ENCODE measurements around the gene PLEKHM1.
"Not testable (repeated sequence)": the region's sequence is repeated elsewhere in the genome, so short reads cannot be mapped to it uniquely, and the experiment has no call there.

Gene PLEKHM1

DNA sequence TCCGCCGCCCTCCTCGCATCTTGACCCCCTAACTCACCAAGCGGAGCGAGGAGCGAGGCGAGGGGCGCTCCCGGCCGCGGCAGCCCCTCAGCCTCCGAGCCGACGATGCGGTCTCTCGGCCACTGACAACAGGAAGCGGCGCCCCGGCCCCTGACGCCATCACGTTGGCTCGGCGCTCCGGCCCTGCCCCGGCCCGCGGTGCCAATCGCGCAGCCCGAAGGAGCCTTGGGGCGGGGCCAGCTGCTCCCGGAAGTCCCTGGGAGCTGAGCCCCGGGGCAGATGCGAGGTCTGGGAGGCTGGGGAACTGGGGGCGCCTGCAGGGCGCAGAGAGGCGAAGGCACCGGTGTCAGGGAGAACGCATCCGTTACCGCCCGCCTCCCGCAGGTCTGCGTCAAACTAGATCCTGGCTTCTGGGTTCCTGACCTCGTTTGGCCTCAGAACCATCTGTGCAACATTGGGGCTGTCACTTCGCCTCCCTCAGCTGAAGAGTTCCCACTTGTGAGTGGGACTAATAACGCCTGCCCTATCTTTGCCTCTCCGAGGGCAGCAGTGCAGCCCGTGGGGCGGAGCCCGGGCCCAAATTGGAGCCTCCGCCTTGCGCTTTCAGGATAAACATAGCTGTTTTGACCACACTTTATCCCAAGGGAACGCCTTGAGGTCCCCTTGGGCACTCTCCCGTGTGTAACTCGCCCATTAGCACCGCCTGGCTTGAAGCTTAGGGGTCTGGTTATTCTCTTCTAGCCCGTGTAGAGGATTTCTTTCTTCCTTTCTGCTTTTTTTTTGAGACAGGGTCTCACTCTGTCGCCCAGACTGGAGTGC is at the start of gene PLEKHM1:
Gene PLEKHM1, minus strand, starts transcription at position 107 of the 819 bp plus-strand sequence. CDS start 8,237 bp downstream, outside the sequence.
- peak within 1 kb of the TSS; percentile 90 for H3K4me3 Mint-ChIP-seq
- peak within 1 kb of the TSS; percentile 90 for H3K27ac Mint-ChIP-seq
- H3K27me3 Mint-ChIP-seq; H3K36me3 Mint-ChIP-seq (ENCODE audit: low read depth); H3K9me3 Mint-ChIP-seq: not testable (repeated sequence)
- H3K4me1 Mint-ChIP-seq (ENCODE audit: low read depth): peaks cover 25% of the 10 kb centered on the region

DNA sequence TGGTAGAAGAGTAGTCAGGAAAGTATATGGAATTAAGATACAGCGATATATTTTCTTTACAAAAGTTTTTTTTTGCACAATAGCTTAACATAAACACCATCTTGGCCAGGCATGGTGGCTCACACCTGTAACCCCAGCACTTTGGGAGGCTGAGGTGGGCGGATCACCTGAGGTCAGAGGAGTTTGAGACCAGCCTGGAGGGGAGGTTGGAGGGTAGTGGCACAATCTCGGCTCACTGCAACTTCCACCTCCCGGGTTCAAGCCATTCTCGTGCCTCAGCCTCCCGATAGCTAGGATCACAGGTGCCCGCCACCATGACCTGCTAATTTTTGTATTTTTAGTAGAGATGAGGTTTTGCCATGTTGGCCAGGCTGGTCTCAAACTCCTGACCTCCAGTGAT is 47.6 kb upstream of the PLEKHM1 start:
- H3K27ac Mint-ChIP-seq; H3K9me3 Mint-ChIP-seq; H3K27me3 Mint-ChIP-seq; H3K4me3 Mint-ChIP-seq; H3K36me3 Mint-ChIP-seq (ENCODE audit: low read depth); H3K4me1 Mint-ChIP-seq (ENCODE audit: low read depth): not testable (repeated sequence)

- not testable (repeated sequence) for H3K9me3 Mint-ChIP-seq; H3K4me1 Mint-ChIP-seq (ENCODE audit: low read depth); H3K36me3 Mint-ChIP-seq (ENCODE audit: low read depth); H3K27me3 Mint-ChIP-seq; H3K27ac Mint-ChIP-seq; H3K4me3 Mint-ChIP-seq
Measured at GRCh38 chr17:45506072-45506471, 15.6 kb upstream of the PLEKHM1 start.

GRCh38 chr17:45505183-45505582 is 14.7 kb upstream of the PLEKHM1 start:
- not testable (repeated sequence) for H3K27ac Mint-ChIP-seq, H3K4me3 Mint-ChIP-seq

DNA sequence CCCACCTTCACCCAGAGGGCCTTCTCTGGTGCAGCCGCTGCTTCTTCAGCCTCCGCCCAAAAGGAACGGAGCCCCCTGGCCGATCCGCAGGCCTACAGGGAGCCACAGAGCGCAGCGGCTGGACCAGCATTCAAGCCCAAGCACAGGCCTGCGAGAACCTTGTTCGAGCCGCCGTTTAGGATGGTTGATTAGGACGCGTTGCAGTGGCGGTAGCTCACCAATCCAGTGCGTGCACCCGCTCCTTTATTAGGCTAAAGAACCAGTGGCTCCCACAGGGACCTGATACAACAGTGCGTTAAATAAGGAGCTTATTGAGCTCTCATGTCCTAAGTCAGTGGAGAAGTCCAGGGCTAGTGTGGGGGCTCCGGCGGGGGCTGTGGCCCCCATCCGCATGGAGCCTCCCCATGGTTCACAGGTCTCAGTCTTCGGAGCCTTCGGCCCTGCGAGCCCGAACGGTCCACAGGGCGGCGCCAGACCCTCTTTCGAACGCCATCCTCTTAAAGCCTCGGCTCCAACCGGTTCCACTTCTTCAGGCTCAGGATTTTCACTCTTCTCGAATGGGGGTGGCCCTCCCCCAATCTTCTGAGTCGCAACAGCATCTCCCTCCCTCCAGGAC is 10.7 kb upstream of the PLEKHM1 start:
- not testable (repeated sequence) for H3K27me3 Mint-ChIP-seq; H3K4me3 Mint-ChIP-seq; H3K4me1 Mint-ChIP-seq (ENCODE audit: low read depth); H3K27ac Mint-ChIP-seq; H3K36me3 Mint-ChIP-seq (ENCODE audit: low read depth); H3K9me3 Mint-ChIP-seq

More at GRCh38 chr17:45505183-45505582, 14.7 kb upstream of the PLEKHM1 start:
- H3K9me3 Mint-ChIP-seq; H3K36me3 Mint-ChIP-seq (ENCODE audit: low read depth); H3K4me1 Mint-ChIP-seq (ENCODE audit: low read depth); H3K27me3 Mint-ChIP-seq: not testable (repeated sequence)

GRCh38 chr17:45500478-45500877 is 10.0 kb upstream of the PLEKHM1 start:
- not testable (repeated sequence) for H3K9me3 Mint-ChIP-seq; H3K27me3 Mint-ChIP-seq; H3K4me3 Mint-ChIP-seq; H3K36me3 Mint-ChIP-seq (ENCODE audit: low read depth); H3K4me1 Mint-ChIP-seq (ENCODE audit: low read depth); H3K27ac Mint-ChIP-seq

- H3K4me3 Mint-ChIP-seq: not testable (repeated sequence)
Measured at GRCh38 chr17:45499208-45499607, 8.7 kb upstream of the PLEKHM1 start.

GRCh38 chr17:45498377-45498776 is 7.9 kb upstream of the PLEKHM1 start:
- H3K27ac Mint-ChIP-seq; H3K36me3 Mint-ChIP-seq (ENCODE audit: low read depth); H3K4me1 Mint-ChIP-seq (ENCODE audit: low read depth); H3K9me3 Mint-ChIP-seq; H3K4me3 Mint-ChIP-seq; H3K27me3 Mint-ChIP-seq: not testable (repeated sequence)

More at GRCh38 chr17:45499208-45499607, 8.7 kb upstream of the PLEKHM1 start:
- H3K9me3 Mint-ChIP-seq; H3K36me3 Mint-ChIP-seq (ENCODE audit: low read depth); H3K27me3 Mint-ChIP-seq; H3K4me1 Mint-ChIP-seq (ENCODE audit: low read depth); H3K27ac Mint-ChIP-seq: not testable (repeated sequence)

GRCh38 chr17:45497449-45497848 is 6.9 kb upstream of the PLEKHM1 start:
- not testable (repeated sequence) for H3K4me3 Mint-ChIP-seq; H3K27me3 Mint-ChIP-seq; H3K9me3 Mint-ChIP-seq; H3K36me3 Mint-ChIP-seq (ENCODE audit: low read depth); H3K27ac Mint-ChIP-seq; H3K4me1 Mint-ChIP-seq (ENCODE audit: low read depth)

DNA sequence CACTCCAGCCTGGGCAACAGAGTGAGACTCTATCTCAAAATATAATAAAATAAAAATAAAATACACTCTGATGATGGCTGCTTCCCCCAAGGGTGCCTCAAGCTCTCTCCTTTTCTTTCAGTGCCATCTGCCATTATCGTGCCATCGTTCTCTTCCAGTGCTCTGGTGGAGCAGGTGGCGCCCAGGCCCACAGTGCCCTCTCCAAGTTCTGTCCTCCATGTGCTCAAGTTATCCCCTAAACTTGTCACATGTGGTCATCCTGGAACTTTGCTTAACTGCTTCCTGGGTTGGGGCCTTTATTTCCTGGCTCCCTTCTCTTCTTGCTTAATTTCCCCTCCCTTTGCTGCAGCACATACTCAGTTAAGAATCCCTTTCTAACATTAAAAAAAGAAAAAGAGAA is 6.0 kb upstream of the PLEKHM1 start:
- H3K4me1 Mint-ChIP-seq (ENCODE audit: low read depth); H3K9me3 Mint-ChIP-seq; H3K4me3 Mint-ChIP-seq; H3K27ac Mint-ChIP-seq; H3K27me3 Mint-ChIP-seq; H3K36me3 Mint-ChIP-seq (ENCODE audit: low read depth): not testable (repeated sequence)

- H3K4me3 Mint-ChIP-seq; H3K36me3 Mint-ChIP-seq (ENCODE audit: low read depth); H3K9me3 Mint-ChIP-seq; H3K4me1 Mint-ChIP-seq (ENCODE audit: low read depth); H3K27me3 Mint-ChIP-seq; H3K27ac Mint-ChIP-seq: not testable (repeated sequence)
Measured at GRCh38 chr17:45494556-45494955, 4.0 kb upstream of the PLEKHM1 start.

DNA sequence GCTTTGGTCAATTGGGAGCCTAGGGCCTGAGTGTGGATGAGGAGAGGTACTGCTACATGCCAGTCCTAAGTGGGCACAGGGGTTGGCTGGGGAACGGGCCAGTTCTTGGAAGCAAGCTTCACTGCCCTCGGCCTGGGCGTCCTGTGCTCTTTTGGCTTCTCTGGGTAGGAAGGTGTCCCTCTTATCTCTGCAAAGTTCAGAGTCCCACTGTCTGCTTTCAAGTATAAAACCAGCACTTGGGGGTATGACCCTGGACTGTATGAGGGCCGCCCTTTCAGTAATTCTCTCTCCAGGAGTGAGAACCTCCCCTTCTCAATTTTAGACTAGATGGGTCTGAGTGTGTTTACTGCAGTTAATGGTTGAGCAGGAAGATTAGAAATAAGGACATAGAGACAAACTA is 1.6 kb upstream of the PLEKHM1 start:
- not testable (repeated sequence) for H3K36me3 Mint-ChIP-seq (ENCODE audit: low read depth); H3K27ac Mint-ChIP-seq; H3K27me3 Mint-ChIP-seq; H3K4me3 Mint-ChIP-seq; H3K9me3 Mint-ChIP-seq
- H3K4me1 Mint-ChIP-seq (ENCODE audit: low read depth): peaks cover 25% of the 10 kb centered on the region

GRCh38 chr17:45490198-45490597 is 323 bp downstream of the PLEKHM1 start:
- H3K9me3 Mint-ChIP-seq; H3K27me3 Mint-ChIP-seq; H3K36me3 Mint-ChIP-seq (ENCODE audit: low read depth): not testable (repeated sequence)
- H3K4me1 Mint-ChIP-seq (ENCODE audit: low read depth): peaks cover 25% of the 10 kb centered on the region
- H3K4me3 Mint-ChIP-seq: peak overlapping the region; percentile 90
- peak overlapping the region; percentile 90 for H3K27ac Mint-ChIP-seq

- H3K9me3 Mint-ChIP-seq; H3K4me3 Mint-ChIP-seq; H3K36me3 Mint-ChIP-seq (ENCODE audit: low read depth); H3K27me3 Mint-ChIP-seq; H3K27ac Mint-ChIP-seq: not testable (repeated sequence)
- peaks cover 34% of the 10 kb centered on the region for H3K4me1 Mint-ChIP-seq (ENCODE audit: low read depth)
Measured at GRCh38 chr17:45487704-45488103, 2.8 kb downstream of the PLEKHM1 start.

GRCh38 chr17:45483591-45484216 is 6.8 kb downstream of the PLEKHM1 start:
- H3K27ac Mint-ChIP-seq; H3K4me3 Mint-ChIP-seq; H3K27me3 Mint-ChIP-seq; H3K9me3 Mint-ChIP-seq; H3K36me3 Mint-ChIP-seq (ENCODE audit: low read depth): not testable (repeated sequence)
- H3K4me1 Mint-ChIP-seq (ENCODE audit: low read depth): peaks cover 20% of the 10 kb centered on the region

- H3K4me3 Mint-ChIP-seq; H3K27ac Mint-ChIP-seq; H3K27me3 Mint-ChIP-seq; H3K9me3 Mint-ChIP-seq; H3K36me3 Mint-ChIP-seq (ENCODE audit: low read depth): not testable (repeated sequence)
- H3K4me1 Mint-ChIP-seq (ENCODE audit: low read depth): peaks cover 16% of the 10 kb centered on the region
Measured at GRCh38 chr17:45483177-45483576, 7.3 kb downstream of the PLEKHM1 start.

Data from stimulated activated naive CD8-positive, alpha-beta T cell treated with anti-CD3 and anti-CD28 coated beads, Interleukin-15, Interleukin-2, amounts not matched to agents 100 ng/mL and 50 ng/mL, for 24 hours (primary cell).